ENCODE measurements around the gene TPRN.

- TF ChIP-seq POLR2AphosphoS5 (IDR thresholded peaks at IDR 0.05; ENCODE audit: low read depth, low read length) (no peak), EP300 (IDR thresholded peaks at IDR 0.05; ENCODE audit: borderline replicate concordance in 1 of 2, low read depth in 1 of 2, low read length in 1 of 2) (no peak), CTCF (IDR thresholded peaks at IDR 0.05) (no peak), EZH2phosphoT487 (IDR thresholded peaks at IDR 0.05; ENCODE audit: borderline replicate concordance, low read depth) (no peak), RXRA (IDR thresholded peaks at IDR 0.05; ENCODE audit: borderline replicate concordance, low read depth) (no peak), CHD2 (IDR thresholded peaks at IDR 0.05; ENCODE audit: low read length, partially characterized antibody) (no peak), YY1 (IDR thresholded peaks at IDR 0.05; ENCODE audit: low read depth) (no peak)
- TF ChIP-seq, protein P1, sequence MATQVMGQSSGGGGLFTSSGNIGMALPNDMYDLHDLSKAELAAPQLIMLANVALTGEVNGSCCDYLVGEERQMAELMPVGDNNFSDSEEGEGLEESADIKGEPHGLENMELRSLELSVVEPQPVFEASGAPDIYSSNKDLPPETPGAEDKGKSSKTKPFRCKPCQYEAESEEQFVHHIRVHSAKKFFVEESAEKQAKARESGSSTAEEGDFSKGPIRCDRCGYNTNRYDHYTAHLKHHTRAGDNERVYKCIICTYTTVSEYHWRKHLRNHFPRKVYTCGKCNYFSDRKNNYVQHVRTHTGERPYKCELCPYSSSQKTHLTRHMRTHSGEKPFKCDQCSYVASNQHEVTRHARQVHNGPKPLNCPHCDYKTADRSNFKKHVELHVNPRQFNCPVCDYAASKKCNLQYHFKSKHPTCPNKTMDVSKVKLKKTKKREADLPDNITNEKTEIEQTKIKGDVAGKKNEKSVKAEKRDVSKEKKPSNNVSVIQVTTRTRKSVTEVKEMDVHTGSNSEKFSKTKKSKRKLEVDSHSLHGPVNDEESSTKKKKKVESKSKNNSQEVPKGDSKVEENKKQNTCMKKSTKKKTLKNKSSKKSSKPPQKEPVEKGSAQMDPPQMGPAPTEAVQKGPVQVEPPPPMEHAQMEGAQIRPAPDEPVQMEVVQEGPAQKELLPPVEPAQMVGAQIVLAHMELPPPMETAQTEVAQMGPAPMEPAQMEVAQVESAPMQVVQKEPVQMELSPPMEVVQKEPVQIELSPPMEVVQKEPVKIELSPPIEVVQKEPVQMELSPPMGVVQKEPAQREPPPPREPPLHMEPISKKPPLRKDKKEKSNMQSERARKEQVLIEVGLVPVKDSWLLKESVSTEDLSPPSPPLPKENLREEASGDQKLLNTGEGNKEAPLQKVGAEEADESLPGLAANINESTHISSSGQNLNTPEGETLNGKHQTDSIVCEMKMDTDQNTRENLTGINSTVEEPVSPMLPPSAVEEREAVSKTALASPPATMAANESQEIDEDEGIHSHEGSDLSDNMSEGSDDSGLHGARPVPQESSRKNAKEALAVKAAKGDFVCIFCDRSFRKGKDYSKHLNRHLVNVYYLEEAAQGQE (IDR thresholded peaks at IDR 0.05; ENCODE audit: low read depth, low read length) = no peak
Observed at GRCh38 chr9:137198051-137198901, 2.3 kb downstream of the TPRN start.
